ENCODE measurements around the gene ITGA1.
"Not testable (repeated sequence)": the region's sequence is repeated elsewhere in the genome, so short reads cannot be mapped to it uniquely, and the experiment has no call there.

ITGA1 gene

GRCh38 chr5:52802272-52802973, 14.7 kb downstream of the ITGA1 start:
- DNase-seq (ENCODE audit: low spot score): no peak

GRCh38 chr5:52802974-52803336, 15.2 kb downstream of the ITGA1 start:
- DNase-seq (ENCODE audit: low spot score): no peak

GRCh38 chr5:52804387-52804791, 16.7 kb downstream of the ITGA1 start:
- DNase-seq (ENCODE audit: low spot score): no peak

GRCh38 chr5:52804981-52805380, 17.3 kb downstream of the ITGA1 start:
- no peak for DNase-seq (ENCODE audit: low spot score)

- no peak for DNase-seq (ENCODE audit: low spot score)
These were observed 17.9 kb downstream of the ITGA1 start for GRCh38 chr5:52805615-52806014.

- DNase-seq (ENCODE audit: low spot score): no peak
These were observed 19.3 kb downstream of the ITGA1 start for GRCh38 chr5:52807037-52807436.

GRCh38 chr5:52807723-52808122, 20.0 kb downstream of the ITGA1 start:
- DNase-seq (ENCODE audit: low spot score): no peak

GRCh38 chr5:52808316-52808901, 20.7 kb downstream of the ITGA1 start:
- no peak for DNase-seq (ENCODE audit: low spot score)

GRCh38 chr5:52809884-52810283, 22.2 kb downstream of the ITGA1 start:
- no peak for DNase-seq (ENCODE audit: low spot score)

- DNase-seq (ENCODE audit: low spot score): no peak
These were observed 22.7 kb downstream of the ITGA1 start for GRCh38 chr5:52810426-52810825.

- no peak for DNase-seq (ENCODE audit: low spot score)
These were observed 23.5 kb downstream of the ITGA1 start for GRCh38 chr5:52811067-52811749.

GRCh38 chr5:52814352-52815148, 26.8 kb downstream of the ITGA1 start:
- DNase-seq (ENCODE audit: low spot score): no peak

- DNase-seq (ENCODE audit: low spot score): no peak
These were observed 30.1 kb downstream of the ITGA1 start for GRCh38 chr5:52817818-52818217.

GRCh38 chr5:52818360-52818759, 30.6 kb downstream of the ITGA1 start:
- no peak for DNase-seq (ENCODE audit: low spot score)

GRCh38 chr5:52818807-52819206, 31.1 kb downstream of the ITGA1 start:
- DNase-seq (ENCODE audit: low spot score): not testable (repeated sequence)

GRCh38 chr5:52821901-52822300, 34.2 kb downstream of the ITGA1 start:
- no peak for DNase-seq (ENCODE audit: low spot score)

GRCh38 chr5:52822437-52822836, 34.7 kb downstream of the ITGA1 start:
- no peak for DNase-seq (ENCODE audit: low spot score)

- DNase-seq (ENCODE audit: low spot score): no peak
These were observed 37.1 kb downstream of the ITGA1 start for GRCh38 chr5:52824827-52825226.

GRCh38 chr5:52825826-52826225, 38.1 kb downstream of the ITGA1 start:
- no peak for DNase-seq (ENCODE audit: low spot score)

GRCh38 chr5:52827815-52828214, 40.1 kb downstream of the ITGA1 start:
- DNase-seq (ENCODE audit: low spot score): no peak

GRCh38 chr5:52829664-52830063, 41.9 kb downstream of the ITGA1 start:
- DNase-seq (ENCODE audit: low spot score): no peak

GRCh38 chr5:52830650-52831049, 42.9 kb downstream of the ITGA1 start:
- no peak for DNase-seq (ENCODE audit: low spot score)
